Thyroid gland (tissue), 4 donors: ENCODE measurements around the gene SLC25A26.

ENCODE experiments used
- POLR2A ChIP-seq, 2 donors: fragments of 450-650 bp; IDR thresholded peaks; one replicate each; pipeline ENCODE4 v1.6.1; 2017; ENCODE audit warnings: antibody characterized with exemption in 2 of 2, mild to moderate bottlenecking in 2 of 2, moderate library complexity in 1 of 2
- TF ChIP-seq, protein P1 (sequence below), 6 experiments: fragments of 200-600 bp in 3 of 6; fragments of 450-650 bp in 3 of 6; sonication (generic) in 3 of 6; IDR thresholded peaks; one replicate each; pipeline ENCODE4 v1.5.1; 2016 to 2019; ENCODE audit warnings: antibody characterized with exemption in 6 of 6, mild to moderate bottlenecking in 2 of 6, inconsistent platforms in 1 of 6, moderate library complexity in 1 of 6

DNA sequence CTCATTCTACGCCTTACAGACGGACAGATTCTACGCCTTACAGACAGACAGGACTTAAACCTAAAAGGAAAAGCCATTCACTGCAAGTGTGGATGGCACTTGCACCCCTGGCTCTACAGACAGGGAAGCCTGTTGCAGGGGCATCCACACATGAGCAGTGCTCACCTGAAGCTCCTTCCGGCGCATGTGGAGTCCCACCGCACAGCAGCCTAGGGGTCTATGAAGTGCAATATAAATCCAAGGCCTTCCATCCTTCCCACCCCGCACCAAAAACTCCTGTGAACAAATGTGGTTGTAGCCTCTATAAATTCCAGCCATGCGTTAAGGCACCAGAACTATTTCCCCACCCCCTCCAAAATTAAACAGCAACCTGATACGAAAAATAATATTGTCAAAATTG lies 158.8 kb downstream of the SLC25A26 start:
- TF ChIP-seq, protein P1, sequence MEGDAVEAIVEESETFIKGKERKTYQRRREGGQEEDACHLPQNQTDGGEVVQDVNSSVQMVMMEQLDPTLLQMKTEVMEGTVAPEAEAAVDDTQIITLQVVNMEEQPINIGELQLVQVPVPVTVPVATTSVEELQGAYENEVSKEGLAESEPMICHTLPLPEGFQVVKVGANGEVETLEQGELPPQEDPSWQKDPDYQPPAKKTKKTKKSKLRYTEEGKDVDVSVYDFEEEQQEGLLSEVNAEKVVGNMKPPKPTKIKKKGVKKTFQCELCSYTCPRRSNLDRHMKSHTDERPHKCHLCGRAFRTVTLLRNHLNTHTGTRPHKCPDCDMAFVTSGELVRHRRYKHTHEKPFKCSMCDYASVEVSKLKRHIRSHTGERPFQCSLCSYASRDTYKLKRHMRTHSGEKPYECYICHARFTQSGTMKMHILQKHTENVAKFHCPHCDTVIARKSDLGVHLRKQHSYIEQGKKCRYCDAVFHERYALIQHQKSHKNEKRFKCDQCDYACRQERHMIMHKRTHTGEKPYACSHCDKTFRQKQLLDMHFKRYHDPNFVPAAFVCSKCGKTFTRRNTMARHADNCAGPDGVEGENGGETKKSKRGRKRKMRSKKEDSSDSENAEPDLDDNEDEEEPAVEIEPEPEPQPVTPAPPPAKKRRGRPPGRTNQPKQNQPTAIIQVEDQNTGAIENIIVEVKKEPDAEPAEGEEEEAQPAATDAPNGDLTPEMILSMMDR (IDR thresholded peaks at IDR 0.05) = no peak
- TF ChIP-seq POLR2A (IDR thresholded peaks at IDR 0.05) = no peak
